Mesendoderm (in vitro differentiated cells): ENCODE measurements around the gene RBMS3.

Source experiments
- DNase-seq: peaks from one replicate; pipeline ENCODE4 v3.0.0; 2013
- H2AK5ac ChIP-seq: 2 replicates; pipeline ENCODE4 v1.6.1; 2013; ENCODE audit warnings: low read length, inconsistent platforms
- H2BK120ac ChIP-seq: 2 replicates; pipeline ENCODE4 v1.6.1; 2013; ENCODE audit warnings: low read depth, mild to moderate bottlenecking, low read length, moderate library complexity, mixed read lengths
- H2BK15ac ChIP-seq: replicated peaks from 2 replicates; pipeline ENCODE4 v1.6.1; 2013; ENCODE audit warnings: low read depth, mild to moderate bottlenecking, moderate library complexity
- H2BK5ac ChIP-seq: 2 replicates; pipeline ENCODE4 v1.6.1; 2013; ENCODE audit warnings: low read length, inconsistent platforms
- H3K18ac ChIP-seq: 2 replicates; pipeline ENCODE4 v1.6.1; 2013; ENCODE audit warnings: mild to moderate bottlenecking, low read length, mixed read lengths
- H3K23ac ChIP-seq: one replicate; pipeline ENCODE4 v1.6.1; 2013; ENCODE audit warnings: low read length
- H3K27ac ChIP-seq: 2 replicates; pipeline ENCODE4 v1.5.1; 2013; ENCODE audit warnings: low read depth, mild to moderate bottlenecking, inconsistent platforms, low read length, moderate library complexity
- H3K27me3 ChIP-seq: 2 replicates; pipeline ENCODE4 v1.6.1; 2013; ENCODE audit warnings: low read length, control low read depth, mild to moderate bottlenecking, inconsistent platforms; ENCODE audit not compliant: insufficient read depth, poor library complexity
- H3K36me3 ChIP-seq: 2 replicates; pipeline ENCODE4 v1.6.1; 2013; ENCODE audit warnings: low read length, inconsistent platforms; ENCODE audit not compliant: control insufficient read depth, insufficient read depth
- H3K4ac ChIP-seq: one replicate; pipeline ENCODE4 v1.6.1; 2013; ENCODE audit warnings: low read depth, mild to moderate bottlenecking, low read length, moderate library complexity
- H3K4me1 ChIP-seq: 2 replicates; pipeline ENCODE4 v1.6.1; 2013; ENCODE audit warnings: low read depth, low read length, inconsistent platforms; ENCODE audit not compliant: control insufficient read depth
- H3K4me2 ChIP-seq: 2 replicates; pipeline ENCODE4 v1.6.1; 2013; ENCODE audit warnings: low read length
- H3K4me3 ChIP-seq: 2 replicates; pipeline ENCODE4 v1.5.1; 2013; ENCODE audit warnings: mild to moderate bottlenecking, low read length
- H3K56ac ChIP-seq: one replicate; pipeline ENCODE4 v1.6.1; 2013; ENCODE audit warnings: low read length
- H3K79me1 ChIP-seq: 2 replicates; pipeline ENCODE4 v1.6.1; 2013; ENCODE audit warnings: low read length, inconsistent platforms
- H3K79me2 ChIP-seq: 2 replicates; pipeline ENCODE4 v1.6.1; 2013; ENCODE audit warnings: mild to moderate bottlenecking, low read length; ENCODE audit not compliant: control insufficient read depth, insufficient read depth
- H3K9ac ChIP-seq: 2 replicates; pipeline ENCODE4 v1.6.1; 2013; ENCODE audit warnings: low read length, inconsistent platforms
- H4K5ac ChIP-seq: one replicate; pipeline ENCODE4 v1.6.1; 2013; ENCODE audit warnings: low read length
- H4K8ac ChIP-seq: one replicate; pipeline ENCODE4 v1.6.1; 2013; ENCODE audit warnings: low read depth, mild to moderate bottlenecking, control low read depth, low read length, moderate library complexity
- WGBS: extraction: QIAGEN DNeasy Blood & Tissue Kit; methylation state at CpG from one replicate; pipeline ENCODE4 v1.1.7; 2013; ENCODE audit warnings: low lambda C conversion rate, missing lambda C conversion rate; ENCODE audit not compliant: insufficient coverage; ENCODE audit errors: extremely low coverage; 5-methylcytosine and 5-hydroxymethylcytosine counted together

Gene RBMS3

DNA sequence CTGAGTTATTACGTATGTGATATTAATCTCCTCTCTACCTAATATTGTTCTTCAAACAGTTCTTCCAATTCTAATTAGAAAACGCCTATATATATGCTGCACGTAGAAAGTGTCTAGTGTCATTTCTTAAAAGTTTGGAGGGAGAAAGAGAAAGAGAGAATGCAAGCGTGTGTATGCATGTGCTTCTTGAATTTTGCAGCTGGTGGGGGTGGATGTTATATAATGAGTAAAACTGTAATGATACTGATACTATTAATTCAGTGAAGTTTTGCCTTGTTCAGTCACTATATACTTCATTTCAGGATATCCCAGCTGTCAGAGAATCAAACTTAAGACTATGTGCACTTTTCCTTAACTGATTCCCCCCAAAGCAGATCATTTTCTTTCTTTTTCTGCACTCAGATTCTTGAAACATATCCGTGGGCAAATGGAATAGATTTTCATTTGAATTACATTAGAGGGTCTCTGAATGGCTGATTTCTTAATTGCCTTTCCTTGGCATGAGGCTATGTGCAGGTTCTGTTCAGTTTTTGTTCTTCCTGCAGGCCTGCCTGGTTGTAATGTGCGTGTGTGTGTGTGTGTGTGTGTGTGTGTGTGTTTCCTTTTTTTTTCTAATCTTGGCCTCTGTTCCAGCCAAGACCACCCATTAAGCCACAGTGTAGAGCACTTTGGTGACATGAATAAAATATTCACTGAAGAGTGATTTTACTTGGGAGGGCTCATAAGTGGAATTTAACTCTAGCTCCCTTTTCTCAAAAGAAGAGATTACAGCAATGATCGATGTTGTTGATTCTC is 617.5 kb downstream of the RBMS3 start:
- no peak overlapping the region for H3K9ac ChIP-seq
- H3K79me2 ChIP-seq = no peaks in the 10 kb centered on the region
- no peak overlapping the region for H2BK15ac ChIP-seq
- no peak overlapping the region for H2BK120ac ChIP-seq
- no CpG with 5 or more reads among the region's 7 CpGs for WGBS
- no peak overlapping the region for H4K8ac ChIP-seq
- no peaks in the 10 kb centered on the region for H3K4me1 ChIP-seq
- H3K36me3 ChIP-seq = no peaks in the 10 kb centered on the region
- no peak overlapping the region for H3K56ac ChIP-seq
- H2BK5ac ChIP-seq = no peak overlapping the region
- H2AK5ac ChIP-seq = no peak overlapping the region
- no peaks in the 10 kb centered on the region for H3K27me3 ChIP-seq
- no peak overlapping the region for H3K4ac ChIP-seq
- no peak overlapping the region for H3K27ac ChIP-seq
- no peak overlapping the region for H3K18ac ChIP-seq
- H4K5ac ChIP-seq = no peak overlapping the region
- no peak for DNase-seq
- H3K23ac ChIP-seq = no peak overlapping the region
- no peak overlapping the region for H3K4me3 ChIP-seq
- no peak overlapping the region for H3K4me2 ChIP-seq
- no peaks in the 10 kb centered on the region for H3K79me1 ChIP-seq

DNA sequence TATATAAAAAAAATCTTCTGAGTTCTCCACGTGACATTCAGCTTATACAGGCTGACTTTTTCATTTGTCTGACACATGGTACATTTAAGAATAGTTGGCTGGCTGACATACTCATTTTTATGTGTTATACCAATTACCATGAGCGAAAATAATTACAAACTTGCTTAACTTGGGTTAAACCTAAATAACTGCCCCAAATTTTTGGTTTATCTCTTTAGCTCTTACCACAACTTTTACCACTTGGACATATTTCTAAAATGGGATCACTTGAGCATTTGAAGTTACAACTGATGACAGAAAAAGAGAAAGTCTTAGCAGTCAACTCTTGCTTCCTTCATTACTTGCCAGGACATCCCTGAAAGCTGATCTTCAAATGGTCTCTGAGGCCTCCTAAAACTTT is 618.1 kb downstream of the RBMS3 start:
- H3K4me1 ChIP-seq = no peaks in the 10 kb centered on the region

DNA sequence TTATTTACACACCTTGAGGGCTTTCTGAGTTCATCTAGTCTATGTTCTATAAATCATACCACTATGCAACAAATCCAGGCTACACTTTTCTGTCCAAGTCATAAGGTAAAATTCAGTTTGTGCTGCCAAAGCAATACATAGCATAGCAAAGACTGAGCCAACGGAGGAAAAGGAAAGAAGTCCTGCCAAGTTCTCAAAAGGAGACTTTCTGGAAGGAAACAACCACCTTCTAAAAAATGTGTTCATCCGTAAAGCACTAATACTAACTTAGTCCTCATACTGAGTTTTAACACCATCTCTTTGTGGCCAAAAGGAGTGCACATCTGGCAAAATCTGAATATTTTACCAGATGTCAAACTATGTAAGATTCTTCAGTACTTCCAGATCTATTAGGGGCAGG is 620.2 kb downstream of the RBMS3 start:
- WGBS = no CpG with 5 or more reads among the region's 2 CpGs
- H3K36me3 ChIP-seq = no peaks in the 10 kb centered on the region
- no peak overlapping the region for H2BK5ac ChIP-seq
- H3K4me1 ChIP-seq = no peaks in the 10 kb centered on the region
- H4K5ac ChIP-seq = no peak overlapping the region
- H2BK120ac ChIP-seq = no peak overlapping the region
- no peaks in the 10 kb centered on the region for H3K79me1 ChIP-seq
- no peak overlapping the region for H3K56ac ChIP-seq
- H3K79me2 ChIP-seq = no peaks in the 10 kb centered on the region
- H3K4ac ChIP-seq = no peak overlapping the region
- no peak overlapping the region for H3K23ac ChIP-seq
- no peak for DNase-seq
- no peak overlapping the region for H3K4me2 ChIP-seq
- no peak overlapping the region for H4K8ac ChIP-seq
- H3K27me3 ChIP-seq = no peaks in the 10 kb centered on the region
- no peak overlapping the region for H3K9ac ChIP-seq
- no peak overlapping the region for H2AK5ac ChIP-seq
- H3K4me3 ChIP-seq = no peak overlapping the region
- H3K18ac ChIP-seq = no peak overlapping the region
- H2BK15ac ChIP-seq = no peak overlapping the region
- H3K27ac ChIP-seq = no peak overlapping the region

More for the DNA sequence above, 618.1 kb downstream of the RBMS3 start:
- Histone ChIP-seq H2BK120ac (no peak overlapping the region), H3K27ac (no peak overlapping the region), H3K79me1 (no peaks in the 10 kb centered on the region), H3K18ac (no peak overlapping the region), H3K27me3 (no peaks in the 10 kb centered on the region), H3K23ac (no peak overlapping the region), H2BK15ac (no peak overlapping the region), H2AK5ac (no peak overlapping the region), H3K79me2 (no peaks in the 10 kb centered on the region), H3K4ac (no peak overlapping the region), H3K4me3 (no peak overlapping the region), H3K9ac (no peak overlapping the region), H3K4me2 (no peak overlapping the region), H4K8ac (no peak overlapping the region), H3K56ac (no peak overlapping the region), H2BK5ac (no peak overlapping the region), H4K5ac (no peak overlapping the region), H3K36me3 (no peaks in the 10 kb centered on the region)
- no CpG with 5 or more reads among the region's 2 CpGs for WGBS
- DNase-seq = no peak

DNA sequence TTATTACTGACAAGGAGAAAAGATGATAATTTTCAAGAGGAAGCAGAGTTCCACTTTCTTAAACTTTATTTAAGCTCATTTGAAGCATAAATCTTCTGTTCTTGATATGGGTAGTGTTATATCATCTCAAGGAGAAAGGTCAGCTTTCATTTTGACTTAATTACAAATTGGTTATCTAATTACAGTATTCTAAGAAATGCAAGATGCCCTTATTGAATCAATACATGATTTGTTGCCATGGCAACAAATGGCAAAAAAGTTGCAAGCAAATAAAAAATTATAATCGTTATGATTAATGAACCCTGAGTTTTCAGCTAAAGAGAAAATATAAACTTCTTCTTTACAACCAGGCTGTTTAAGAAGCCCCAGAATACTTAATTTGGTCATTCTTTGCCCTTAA is 622.7 kb downstream of the RBMS3 start:
- H3K27me3 ChIP-seq = no peaks in the 10 kb centered on the region
- H4K8ac ChIP-seq = no peak overlapping the region
- WGBS = no CpG with 5 or more reads among the region's 1 CpG
- H3K79me2 ChIP-seq = no peaks in the 10 kb centered on the region
- H2BK5ac ChIP-seq = no peak overlapping the region
- no peaks in the 10 kb centered on the region for H3K79me1 ChIP-seq
- no peak overlapping the region for H4K5ac ChIP-seq
- no peak overlapping the region for H3K4me2 ChIP-seq
- no peak overlapping the region for H3K4me3 ChIP-seq
- H3K4me1 ChIP-seq = no peaks in the 10 kb centered on the region
- no peak overlapping the region for H3K23ac ChIP-seq
- no peak overlapping the region for H3K4ac ChIP-seq
- no peak overlapping the region for H2BK120ac ChIP-seq
- no peak overlapping the region for H2AK5ac ChIP-seq
- H3K18ac ChIP-seq = no peak overlapping the region
- no peak overlapping the region for H2BK15ac ChIP-seq
- no peak for DNase-seq
- no peaks in the 10 kb centered on the region for H3K36me3 ChIP-seq
- no peak overlapping the region for H3K56ac ChIP-seq
- H3K27ac ChIP-seq = no peak overlapping the region
- no peak overlapping the region for H3K9ac ChIP-seq

DNA sequence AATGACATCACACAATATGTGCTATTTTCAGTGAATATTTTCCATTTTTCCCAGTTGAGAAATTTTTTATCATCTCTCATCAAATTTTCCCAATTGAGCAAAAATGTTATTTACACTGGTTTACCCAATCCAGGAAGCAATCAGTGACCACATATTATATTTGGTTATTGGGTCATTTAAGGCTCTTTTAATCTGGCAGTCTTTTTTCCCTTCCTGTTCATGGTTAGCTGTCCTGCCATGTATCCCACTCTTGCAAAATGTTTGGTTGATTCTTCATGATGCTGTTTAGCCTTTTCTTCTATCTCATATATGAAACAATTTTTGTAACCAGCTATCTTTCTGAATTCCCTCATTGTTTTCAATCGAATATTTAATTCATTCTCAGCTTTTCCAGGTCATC is 626.0 kb downstream of the RBMS3 start:
- no peak for DNase-seq
- Histone ChIP-seq H3K4me2 (no peak overlapping the region), H4K5ac (no peak overlapping the region), H3K4me1 (no peaks in the 10 kb centered on the region), H3K4ac (no peak overlapping the region), H2BK15ac (no peak overlapping the region), H3K27ac (no peak overlapping the region), H4K8ac (no peak overlapping the region), H3K36me3 (no peaks in the 10 kb centered on the region), H2BK120ac (no peak overlapping the region), H2BK5ac (no peak overlapping the region), H3K23ac (no peak overlapping the region), H3K79me1 (no peaks in the 10 kb centered on the region), H3K18ac (no peak overlapping the region), H3K27me3 (no peaks in the 10 kb centered on the region), H3K9ac (no peak overlapping the region), H3K4me3 (no peak overlapping the region), H2AK5ac (no peak overlapping the region), H3K79me2 (no peaks in the 10 kb centered on the region), H3K56ac (no peak overlapping the region)
- WGBS = no CpG with 5 or more reads among the region's 1 CpG
